Panc1 (cell line): ENCODE results near the gene SCP2.

ENCODE experiments used
- CTCF ChIP-seq: fragments of 450-650 bp; IDR thresholded peaks from 2 replicates; pipeline ENCODE4 v1.5.1; 2017; ENCODE audit warnings: mild to moderate bottlenecking
- POLR2AphosphoS5 ChIP-seq: IDR thresholded peaks from 2 replicates; pipeline ENCODE4 v1.6.1; 2012; ENCODE audit warnings: mild to moderate bottlenecking, low read depth, low read length, moderate library complexity
- REST ChIP-seq, 2 experiments: IDR thresholded peaks; 2 replicates each; pipeline ENCODE4 v1.6.1; 2011 to 2012; ENCODE audit warnings: low read depth in 2 of 2, control low read depth in 1 of 2, low read length in 1 of 2, mild to moderate bottlenecking in 1 of 2, moderate library complexity in 1 of 2; ENCODE audit not compliant: insufficient read depth in 1 of 2
- SIN3A ChIP-seq: IDR thresholded peaks from 2 replicates; pipeline ENCODE4 v1.6.1; 2012; ENCODE audit warnings: low read depth, mild to moderate bottlenecking, low read length, moderate library complexity, borderline replicate concordance; ENCODE audit not compliant: insufficient read depth

- TF ChIP-seq CTCF (no peak; the same call in 1 of the 2 replicates), POLR2AphosphoS5 (no peak), SIN3A (no peak), REST (IDR thresholded peaks at IDR 0.05; ENCODE audit: insufficient read depth in 1 of 2, low read depth in 2 of 2, low read length in 1 of 2) (no peak)
Observed at GRCh38 chr1:52913537-52913936, 13.5 kb upstream of the SCP2 start.
